GDM1 (cell line): ENCODE measurements around the gene ATP6V0D1.

ENCODE experiments used
- DNase-seq: peaks from one replicate; lab custom pipeline; 2025; lab: John Stamatoyannopoulos, UW

ATP6V0D1 gene

DNA sequence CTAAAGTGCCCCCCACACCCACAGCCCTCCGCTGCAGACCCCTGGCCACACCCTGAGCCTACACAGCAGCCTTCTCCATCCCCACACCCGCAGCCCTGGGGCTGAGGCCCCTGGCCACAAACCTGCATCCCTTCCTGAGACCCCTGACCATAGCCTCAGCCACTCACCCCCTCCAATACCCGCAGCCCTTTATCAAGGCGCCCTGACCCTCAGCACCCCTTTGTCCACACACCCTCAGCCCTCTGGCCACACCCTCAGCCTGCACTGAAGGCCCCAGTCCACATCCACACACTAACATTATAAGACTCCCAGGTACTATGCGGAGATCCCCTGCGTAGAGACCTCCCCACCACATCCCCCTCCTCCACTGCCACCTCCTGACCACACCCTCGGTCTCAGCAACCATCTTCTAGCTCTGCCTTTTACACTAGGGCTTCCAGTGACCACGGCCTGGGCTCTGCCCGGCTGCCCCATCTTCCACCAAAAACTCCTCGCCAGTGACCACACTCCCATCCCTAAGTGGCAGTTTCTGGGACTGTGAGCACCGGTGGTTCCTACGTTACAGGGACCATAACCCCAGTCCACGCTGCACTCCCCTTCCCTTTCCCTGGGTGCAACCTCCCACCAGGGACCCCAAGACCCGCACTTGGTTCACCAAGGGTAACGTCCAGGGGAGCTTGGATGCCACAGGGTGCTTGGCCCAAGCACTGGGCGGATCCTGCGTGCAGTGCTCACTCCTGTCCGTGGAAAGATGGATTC, 88.5 kb downstream of the ATP6V0D1 start:
- DNase-seq, result no peak

DNA sequence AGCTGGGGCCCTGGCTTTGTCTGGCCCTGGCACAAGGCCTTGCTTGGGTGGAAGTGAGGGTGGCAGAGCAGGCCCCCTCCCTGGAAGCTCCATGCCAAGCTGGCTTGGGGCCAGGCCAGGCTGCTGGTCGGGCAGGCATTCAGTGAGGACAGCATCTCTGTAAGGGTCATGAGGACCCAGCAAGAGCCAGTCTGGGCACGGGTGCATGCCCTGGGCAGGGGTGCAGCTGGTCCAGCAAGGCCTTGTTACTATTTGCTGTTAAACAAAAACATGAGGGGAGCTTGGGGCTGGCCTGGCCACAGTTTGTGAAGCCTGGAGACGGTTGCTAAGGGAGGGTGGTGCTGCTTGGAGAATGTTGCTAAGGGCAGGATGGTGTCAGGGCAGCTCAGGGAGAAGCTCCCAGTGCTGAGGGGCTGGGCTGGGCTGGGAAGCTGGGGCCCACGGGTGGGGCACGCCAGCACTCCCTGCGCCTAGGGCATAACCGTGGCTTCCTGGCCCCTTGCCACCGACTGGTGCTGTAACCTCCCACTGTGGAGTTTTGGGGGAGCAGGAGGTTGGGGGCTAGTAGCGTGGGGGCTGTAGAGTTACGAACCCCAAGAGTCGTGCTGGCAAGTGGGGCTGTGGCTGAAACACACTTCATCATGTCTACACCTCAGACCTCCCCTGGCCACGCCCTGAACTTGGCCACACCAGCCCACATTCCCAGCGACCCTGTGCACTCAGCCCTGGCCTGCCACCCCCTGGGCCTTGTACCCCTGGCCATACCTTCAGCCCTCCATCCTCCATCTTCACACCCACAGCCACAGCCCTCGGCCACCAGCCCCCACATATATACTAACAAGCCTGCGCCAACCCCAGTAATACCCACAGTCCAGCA, 89.3 kb downstream of the ATP6V0D1 start:
- no peak for DNase-seq

DNA sequence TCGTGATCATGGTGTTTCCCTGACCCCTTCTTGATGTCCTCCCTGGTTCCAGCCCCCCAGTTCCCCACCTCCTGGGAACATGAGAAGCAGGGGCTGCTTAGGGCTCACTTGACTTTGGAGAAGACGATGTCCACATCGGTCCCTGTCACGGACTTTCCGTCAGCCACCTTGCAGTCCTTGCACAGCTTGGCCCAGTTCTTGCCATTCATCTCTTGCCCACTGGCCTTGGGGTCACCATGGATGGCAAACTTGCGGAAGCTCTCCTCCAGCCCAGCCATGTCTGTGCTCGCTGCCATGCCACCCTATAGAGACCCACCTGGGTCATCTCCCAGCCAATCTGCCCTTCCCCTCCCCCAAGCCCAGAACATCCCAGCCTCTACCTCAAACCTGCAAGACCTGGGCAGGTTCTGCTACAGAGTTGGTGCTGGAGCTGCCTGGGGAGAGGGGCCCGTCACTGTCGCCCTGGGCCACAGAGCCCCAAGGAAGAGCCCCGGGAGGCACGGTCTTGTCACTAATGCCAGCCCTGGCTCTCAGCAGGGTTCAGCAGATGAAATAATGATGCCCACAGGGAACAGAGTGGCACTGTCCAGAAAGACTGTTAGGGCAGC, 90.0 kb downstream of the ATP6V0D1 start:
- DNase-seq, result no peak

DNA sequence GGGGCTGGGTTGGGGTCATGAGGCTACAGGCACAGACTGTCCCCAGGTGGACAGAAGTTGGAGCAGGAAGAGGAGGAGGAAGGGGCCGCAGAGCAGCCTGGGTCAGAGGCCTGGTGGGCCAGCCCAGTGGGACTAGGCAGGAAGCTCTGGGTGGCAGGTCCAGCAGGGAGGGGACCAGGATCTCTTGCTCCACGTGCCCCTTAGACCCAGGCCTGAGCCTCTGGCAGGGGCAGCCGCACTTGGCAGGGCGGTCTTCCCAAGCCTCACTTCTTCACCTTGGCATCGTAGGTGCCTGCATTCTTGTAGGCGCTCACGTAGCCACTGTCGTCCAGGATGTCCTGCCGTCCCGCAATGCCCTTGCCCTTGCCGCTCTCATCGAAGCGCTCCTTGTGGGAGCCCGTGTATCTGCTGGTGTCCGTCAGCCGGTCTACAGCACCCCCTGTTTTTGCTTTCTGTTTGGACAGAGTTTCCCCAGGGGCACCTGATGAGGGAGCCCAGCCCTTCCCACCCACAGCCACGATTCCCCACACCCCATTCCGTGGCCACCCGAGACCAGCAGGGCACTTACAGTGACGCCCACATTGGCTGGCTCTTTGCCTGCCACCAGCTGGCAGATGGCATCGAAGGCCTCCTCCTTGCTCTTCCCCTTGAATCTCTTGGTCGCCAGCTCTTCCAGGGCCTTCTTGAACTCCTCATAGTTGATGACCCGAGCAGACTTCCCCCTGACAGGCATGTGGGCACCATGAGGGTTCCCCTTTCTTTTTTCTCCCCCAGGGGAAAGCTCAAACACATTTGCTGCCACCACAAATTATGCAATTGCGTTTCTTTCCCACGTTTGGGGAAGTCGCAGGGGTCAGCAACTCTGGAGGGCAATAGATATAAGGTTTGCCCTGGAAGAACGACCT, 90.8 kb downstream of the ATP6V0D1 start:
- DNase-seq, result peak; percentile 5

DNA sequence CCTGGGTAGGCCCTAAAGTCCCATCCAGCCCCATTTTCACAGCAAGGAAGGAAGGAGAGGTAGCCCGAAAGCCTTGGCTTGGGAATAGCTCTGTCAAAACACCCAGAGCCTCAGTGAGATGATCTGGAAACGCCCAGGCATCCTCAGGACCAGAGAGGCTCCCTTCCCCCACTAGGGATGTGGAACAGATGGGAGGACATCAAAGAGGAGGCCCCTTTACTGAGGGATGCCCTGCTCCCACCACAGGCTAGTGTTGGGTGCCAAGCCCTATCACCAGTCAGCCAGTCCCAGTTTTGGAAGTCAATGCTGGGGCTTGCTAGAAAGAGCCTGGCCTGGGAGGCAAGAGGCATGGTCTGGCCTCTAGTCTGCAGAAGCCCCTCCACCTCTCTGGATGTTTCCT, 92.4 kb downstream of the ATP6V0D1 start:
- no peak for DNase-seq

DNA sequence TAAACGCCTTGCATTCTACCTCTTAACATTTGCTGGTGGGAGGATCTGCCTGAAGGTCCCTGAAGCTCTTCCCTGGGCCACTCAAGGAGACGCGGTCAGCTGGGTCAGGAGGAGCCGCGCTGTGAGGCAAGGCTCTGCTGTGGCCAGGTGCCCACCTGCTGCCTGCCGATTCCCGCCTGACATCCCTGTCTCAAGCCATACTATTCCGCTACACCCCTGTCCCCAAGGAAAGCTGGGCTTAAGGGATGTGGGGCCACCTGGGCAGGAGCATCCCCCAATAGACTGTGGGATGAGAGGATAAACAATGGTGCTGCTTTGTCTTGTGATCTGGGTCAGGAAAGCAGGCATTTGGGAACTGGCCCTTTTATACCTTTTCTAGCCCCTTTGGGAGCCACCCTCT, 92.8 kb downstream of the ATP6V0D1 start:
- no peak for DNase-seq
